Spleen (tissue), 7 donors: ENCODE data around the gene YPEL2.

Experiments
- CTCF ChIP-seq, 11 experiments: fragments of 200-600 bp in 7 of 11; fragments of 450-650 bp in 4 of 11; sonication (generic) in 4 of 11; IDR thresholded peaks in 8 of 11; conservative IDR thresholded peaks in 3 of 11; 1 replicate in 7 of 11; 2 replicates in 4 of 11; pipeline versions ENCODE4 v1.4.0 to v1.8.0; 2016 to 2021; ENCODE audit warnings: antibody characterized with exemption in 11 of 11, inconsistent platforms in 4 of 11, mild to moderate bottlenecking in 1 of 11
- POLR2AphosphoS5 ChIP-seq, 3 donors: sonication (generic); formaldehyde crosslinking; IDR thresholded peaks; one replicate each; pipeline ENCODE4 v1.5.1; 2017; ENCODE audit warnings: antibody characterized with exemption in 3 of 3
- donor health status: DM: no; HTN: no; CAD: no; lungs with moderate emphysema.
- donor health status: DM: no; HTN: no; CAD: no.
- donor health status: DM: no; HTN: no; CAD: no.

- TF ChIP-seq CTCF (IDR thresholded peaks at IDR 0.05 in 8 of 11, conservative IDR thresholded peaks at IDR 0.05 in 3 of 11) (peak; percentile 69 to 96 (median 90)), POLR2AphosphoS5 (IDR thresholded peaks at IDR 0.05) (no peak)
These were observed 20.4 kb upstream of the YPEL2 start for GRCh38 chr17:59311051-59311468.
